Left ventricle myocardium inferior (tissue), 1 donor: Measurements from ENCODE around the gene PPP2R5E. TPM values are rescaled to one million over a fixed set of nuclear protein-coding genes. Genes with fewer than 3 reads are reported as not detected.

Experiments
- DNase-seq: peaks from one replicate; pipeline ENCODE4 v3.0.0-alpha.2; 2020
- H3K27ac ChIP-seq: fragments of 200-600 bp; replicated peaks from 2 replicates; pipeline ENCODE4 v1.8.0; 2021
- H3K27me3 ChIP-seq: fragments of 200-600 bp; 2 replicates; pipeline ENCODE4 v1.8.0; 2021; ENCODE audit warnings: low read depth
- H3K36me3 ChIP-seq: fragments of 200-600 bp; 2 replicates; pipeline ENCODE4 v1.8.0; 2021
- H3K4me1 ChIP-seq: fragments of 200-600 bp; 2 replicates; pipeline ENCODE4 v1.8.0; 2021
- H3K4me3 ChIP-seq: fragments of 200-600 bp; 2 replicates; pipeline ENCODE4 v1.8.0; 2021; ENCODE audit warnings: mild to moderate bottlenecking, moderate library complexity
- H3K9me3 ChIP-seq: fragments of 200-600 bp; replicated peaks from 2 replicates; pipeline ENCODE4 v1.8.0; 2021
- intact Hi-C: fragments of 100-400 bp; cut with micrococcal nuclease; formaldehyde crosslinking; loops from one replicate; pipeline ENCODE4 v1.11.0; 2022
- total RNA-seq: library from RNA; stranded (reverse); fragmentation: NEBNext Ultra II Directional; extraction: Animal tissue kit (Norgen Biotek cat#: 25700); gene quantifications from one replicate; pipeline ENCODE4 v1.2.1, GENCODE V29; 2021
- TF ChIP-seq, protein P1 (sequence below): fragments of 200-600 bp; IDR thresholded peaks from 2 replicates; pipeline ENCODE4 v1.8.0; 2021; ENCODE audit warnings: antibody characterized with exemption, mild to moderate bottlenecking, borderline replicate concordance
- donor health status: DM: no; HTN: yes; CAD: no; lungs with severe emphysema.

PPP2R5E gene
- total RNA-seq, 1 donor from 2014 or later: 34.5 TPM

- no peak overlapping the region for H3K4me3 ChIP-seq
- H3K9me3 ChIP-seq: no peaks in the 10 kb centered on the region
- peaks cover 69% of the 10 kb centered on the region for H3K4me1 ChIP-seq
- H3K27me3 ChIP-seq: no peaks in the 10 kb centered on the region
- no peak overlapping the region for H3K27ac ChIP-seq
- DNase-seq: no peak
- intact Hi-C loops: no loop called here
- TF ChIP-seq, protein P1, sequence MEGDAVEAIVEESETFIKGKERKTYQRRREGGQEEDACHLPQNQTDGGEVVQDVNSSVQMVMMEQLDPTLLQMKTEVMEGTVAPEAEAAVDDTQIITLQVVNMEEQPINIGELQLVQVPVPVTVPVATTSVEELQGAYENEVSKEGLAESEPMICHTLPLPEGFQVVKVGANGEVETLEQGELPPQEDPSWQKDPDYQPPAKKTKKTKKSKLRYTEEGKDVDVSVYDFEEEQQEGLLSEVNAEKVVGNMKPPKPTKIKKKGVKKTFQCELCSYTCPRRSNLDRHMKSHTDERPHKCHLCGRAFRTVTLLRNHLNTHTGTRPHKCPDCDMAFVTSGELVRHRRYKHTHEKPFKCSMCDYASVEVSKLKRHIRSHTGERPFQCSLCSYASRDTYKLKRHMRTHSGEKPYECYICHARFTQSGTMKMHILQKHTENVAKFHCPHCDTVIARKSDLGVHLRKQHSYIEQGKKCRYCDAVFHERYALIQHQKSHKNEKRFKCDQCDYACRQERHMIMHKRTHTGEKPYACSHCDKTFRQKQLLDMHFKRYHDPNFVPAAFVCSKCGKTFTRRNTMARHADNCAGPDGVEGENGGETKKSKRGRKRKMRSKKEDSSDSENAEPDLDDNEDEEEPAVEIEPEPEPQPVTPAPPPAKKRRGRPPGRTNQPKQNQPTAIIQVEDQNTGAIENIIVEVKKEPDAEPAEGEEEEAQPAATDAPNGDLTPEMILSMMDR: no peak
- H3K36me3 ChIP-seq: no peaks in the 10 kb centered on the region
Measured at GRCh38 chr14:63432228-63432627, 110.9 kb downstream of the PPP2R5E start.

DNA sequence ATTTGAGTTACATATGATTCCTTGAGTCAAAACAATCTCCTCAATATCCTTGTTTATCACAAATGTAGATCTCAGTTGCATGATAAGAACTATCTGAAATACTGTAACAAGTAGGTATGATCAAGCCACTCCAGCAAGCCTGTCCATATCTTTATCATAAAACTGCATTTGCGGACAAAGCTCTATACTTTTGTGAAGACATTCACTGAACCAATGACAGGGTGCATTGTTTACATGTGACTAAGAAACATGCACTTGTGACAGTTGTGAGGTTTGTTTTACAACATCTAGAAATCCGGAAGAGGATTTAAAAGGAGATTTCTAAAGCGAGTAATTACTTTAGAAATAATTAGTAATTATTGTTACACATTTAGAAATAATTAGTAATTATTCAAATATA is 111.7 kb downstream of the PPP2R5E start:
- TF ChIP-seq, protein P1: no peak
- no peak for DNase-seq
- Histone ChIP-seq H3K36me3 (no peaks in the 10 kb centered on the region), H3K27ac (no peak overlapping the region), H3K9me3 (no peaks in the 10 kb centered on the region), H3K4me1 (peaks cover 65% of the 10 kb centered on the region), H3K27me3 (no peaks in the 10 kb centered on the region), H3K4me3 (no peak overlapping the region)
- intact Hi-C loops: no loop called here

GRCh38 chr14:63428486-63428885 is 114.7 kb downstream of the PPP2R5E start:
- TF ChIP-seq, protein P1: no peak
- H3K9me3 ChIP-seq: no peaks in the 10 kb centered on the region
- H3K36me3 ChIP-seq: no peaks in the 10 kb centered on the region
- H3K4me1 ChIP-seq: peaks cover 52% of the 10 kb centered on the region
- DNase-seq: no peak
- H3K27me3 ChIP-seq: no peaks in the 10 kb centered on the region
- H3K27ac ChIP-seq: no peak overlapping the region
- intact Hi-C loops: no loop called here
- no peak overlapping the region for H3K4me3 ChIP-seq

DNA sequence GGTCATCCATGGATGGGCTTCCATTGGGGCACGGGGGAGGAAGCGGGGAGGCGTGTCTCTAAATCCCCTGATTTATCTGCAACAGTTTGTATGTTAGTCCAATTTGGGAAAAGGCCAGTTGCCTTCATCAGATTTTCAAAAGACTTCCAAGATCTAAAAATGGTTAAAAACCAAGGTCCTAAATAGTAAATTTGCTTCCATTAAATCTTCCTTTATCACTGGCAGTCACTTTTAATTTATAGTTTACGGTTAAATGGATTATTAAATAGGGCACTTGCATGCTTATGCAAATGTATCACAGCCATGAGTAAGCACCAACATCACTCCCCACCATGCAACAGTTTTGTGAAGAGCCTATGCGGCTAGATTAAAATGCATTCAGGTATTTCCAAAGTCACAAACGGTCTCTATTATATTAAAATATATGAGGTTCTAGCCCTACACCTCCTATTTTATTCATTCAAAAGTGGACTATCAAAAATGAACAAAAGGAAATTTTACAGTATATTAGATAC is 116.3 kb downstream of the PPP2R5E start:
- H3K4me1 ChIP-seq: peaks cover 44% of the 10 kb centered on the region
- intact Hi-C loops: no loop called here

GRCh38 chr14:63423889-63424288 is 119.3 kb downstream of the PPP2R5E start:
- Histone ChIP-seq H3K27me3 (no peaks in the 10 kb centered on the region), H3K36me3 (peaks cover 15% of the 10 kb centered on the region), H3K9me3 (no peaks in the 10 kb centered on the region), H3K4me1 (peaks cover 41% of the 10 kb centered on the region), H3K4me3 (no peak overlapping the region), H3K27ac (no peak overlapping the region)
- DNase-seq: no peak
- TF ChIP-seq, protein P1: no peak
- intact Hi-C loops: no loop called here

More for the DNA sequence above, 116.3 kb downstream of the PPP2R5E start:
- Histone ChIP-seq H3K36me3 (no peaks in the 10 kb centered on the region), H3K27me3 (no peaks in the 10 kb centered on the region), H3K4me3 (no peak overlapping the region), H3K9me3 (no peaks in the 10 kb centered on the region), H3K27ac (no peak overlapping the region)
- DNase-seq: no peak
- TF ChIP-seq, protein P1: no peak
